ENCODE data around the gene HS3ST5. TPM values are rescaled to one million over a fixed set of nuclear protein-coding genes. Genes with fewer than 3 reads are reported as not detected.

HS3ST5 gene
- polyA plus RNA-seq, 3 donors: not detected

- Histone ChIP-seq H3K27me3 (ENCODE audit: control insufficient read depth in 2 of 2, insufficient read depth in 2 of 2, low read length in 2 of 2) (no peaks in the 10 kb centered on the region), H2AFZ (ENCODE audit: insufficient read depth, low read depth, low read length, poor library complexity, severe bottlenecking) (no peak overlapping the region), H3K4me3 (replicated peaks in 1 of 3; ENCODE audit: low read depth in 2 of 3, low read length in 3 of 3) (no peak overlapping the region), H4K20me1 (ENCODE audit: insufficient read depth, low read length) (no peaks in the 10 kb centered on the region), H3K4me1 (ENCODE audit: control insufficient read depth in 1 of 2, insufficient read depth in 2 of 2, low read length in 2 of 2) (no peaks in the 10 kb centered on the region), H3K9ac (ENCODE audit: insufficient read depth, low read length, poor library complexity, severe bottlenecking) (no peak overlapping the region), H3K9me3 (replicated peaks in 1 of 2; ENCODE audit: control insufficient read depth in 1 of 2, insufficient read depth in 1 of 2, low read length in 2 of 2) (no peaks in the 10 kb centered on the region), H3K4me2 (replicated peaks; ENCODE audit: extremely low read depth, low read length, poor library complexity, severe bottlenecking) (no peak overlapping the region), H3K27ac (ENCODE audit: low read depth in 1 of 2, low read length in 2 of 2) (no peak overlapping the region), H3K36me3 (replicated peaks in 1 of 2; ENCODE audit: control insufficient read depth in 1 of 2, insufficient read depth in 2 of 2, low read length in 2 of 2) (no peaks in the 10 kb centered on the region), H3K79me2 (ENCODE audit: insufficient read depth, low read length) (no peaks in the 10 kb centered on the region)
- Mint-ChIP-seq H3K4me1 (no peaks in the 10 kb centered on the region), H3K27me3 (ENCODE audit: low read depth in 3 of 3) (peaks cover 0 to 2% (median 0%) of the 10 kb centered on the region in 3 donors), H3K36me3 (no peaks in the 10 kb centered on the region), H3K4me3 (no peak overlapping the region), H3K9me3 (peaks cover 0 to 3% (median 0%) of the 10 kb centered on the region in 7 donors), H3K27ac (no peak overlapping the region)
- TF ChIP-seq CTCF (IDR thresholded peaks at IDR 0.05): no peak
- WGBS (ENCODE audit: insufficient coverage): 85% methylated on average over 5 of the region's 5 CpGs
- no peak for DNase-seq
- intact Hi-C loops (cut with micrococcal nuclease): no loop called here
Measured at GRCh38 chr6:114121913-114122662, 220.7 kb downstream of the HS3ST5 start.

- H3K9me3 Mint-ChIP-seq: peaks cover 0 to 3% (median 0%) of the 10 kb centered on the region in 7 donors
- no peaks in the 10 kb centered on the region for H3K36me3 Mint-ChIP-seq
- no peak overlapping the region for H3K4me3 Mint-ChIP-seq
- no peaks in the 10 kb centered on the region for H3K36me3 ChIP-seq (replicated peaks in 1 of 2; ENCODE audit: control insufficient read depth in 1 of 2, insufficient read depth in 2 of 2, low read length in 2 of 2)
- no peak overlapping the region for H2AFZ ChIP-seq (ENCODE audit: insufficient read depth, low read depth, low read length, poor library complexity, severe bottlenecking)
- no peak overlapping the region for H3K27ac Mint-ChIP-seq
- H3K27me3 ChIP-seq (ENCODE audit: control insufficient read depth in 2 of 2, insufficient read depth in 2 of 2, low read length in 2 of 2): no peaks in the 10 kb centered on the region
- no peak for DNase-seq
- WGBS (ENCODE audit: insufficient coverage): 86% methylated on average over 1 of the region's 2 CpGs
- no peaks in the 10 kb centered on the region for H3K9me3 ChIP-seq (replicated peaks in 1 of 2; ENCODE audit: control insufficient read depth in 1 of 2, insufficient read depth in 1 of 2, low read length in 2 of 2)
- TF ChIP-seq CTCF (IDR thresholded peaks at IDR 0.05): no peak
- peaks cover 0 to 2% (median 2%) of the 10 kb centered on the region in 3 donors for H3K27me3 Mint-ChIP-seq (ENCODE audit: low read depth in 3 of 3)
- H4K20me1 ChIP-seq (ENCODE audit: insufficient read depth, low read length): no peaks in the 10 kb centered on the region
- no peaks in the 10 kb centered on the region for H3K79me2 ChIP-seq (ENCODE audit: insufficient read depth, low read length)
- no peak overlapping the region for H3K27ac ChIP-seq (ENCODE audit: low read depth in 1 of 2, low read length in 2 of 2)
- H3K4me2 ChIP-seq (replicated peaks; ENCODE audit: extremely low read depth, low read length, poor library complexity, severe bottlenecking): no peak overlapping the region
- intact Hi-C loops (cut with micrococcal nuclease): no loop called here
- no peaks in the 10 kb centered on the region for H3K4me1 ChIP-seq (ENCODE audit: control insufficient read depth in 1 of 2, insufficient read depth in 2 of 2, low read length in 2 of 2)
- H3K4me3 ChIP-seq (replicated peaks in 1 of 3; ENCODE audit: low read depth in 2 of 3, low read length in 3 of 3): no peak overlapping the region
- no peak overlapping the region for H3K9ac ChIP-seq (ENCODE audit: insufficient read depth, low read length, poor library complexity, severe bottlenecking)
- no peaks in the 10 kb centered on the region for H3K4me1 Mint-ChIP-seq
Measured at GRCh38 chr6:114119056-114119455, 223.8 kb downstream of the HS3ST5 start.
